CD4-positive, alpha-beta T cell treated with Interleukin-15 for 1 hour (primary cell): Measurements from ENCODE around the gene ROBO1.
"Not testable (repeated sequence)": the region's sequence is repeated elsewhere in the genome, so short reads cannot be mapped to it uniquely, and the experiment has no call there.

Experiments used
- DNase-seq: peaks from one replicate; pipeline ENCODE4 v3.0.0-alpha.2; 2020

Gene ROBO1

GRCh38 chr3:79543218-79543982, 224.4 kb downstream of the ROBO1 start:
- DNase-seq = no peak

GRCh38 chr3:79534727-79535126, 233.1 kb downstream of the ROBO1 start:
- no peak for DNase-seq

GRCh38 chr3:79531566-79532295, 236.1 kb downstream of the ROBO1 start:
- DNase-seq = no peak

- DNase-seq = no peak
These were observed 246.5 kb downstream of the ROBO1 start for GRCh38 chr3:79521221-79521848.

- DNase-seq = no peak
These were observed 249.9 kb downstream of the ROBO1 start for GRCh38 chr3:79517766-79518413.

- no peak for DNase-seq
These were observed 251.0 kb downstream of the ROBO1 start for GRCh38 chr3:79516795-79517194.

GRCh38 chr3:79515072-79515471, 252.7 kb downstream of the ROBO1 start:
- no peak for DNase-seq

- no peak for DNase-seq
These were observed 253.7 kb downstream of the ROBO1 start for GRCh38 chr3:79514069-79514468.

GRCh38 chr3:79506751-79507150, 261.0 kb downstream of the ROBO1 start:
- DNase-seq = no peak

- not testable (repeated sequence) for DNase-seq
These were observed 265.5 kb downstream of the ROBO1 start for GRCh38 chr3:79502216-79502681.

- DNase-seq = no peak
These were observed 270.2 kb downstream of the ROBO1 start for GRCh38 chr3:79497447-79498111.

- no peak for DNase-seq
These were observed 276.7 kb downstream of the ROBO1 start for GRCh38 chr3:79491029-79491641.

GRCh38 chr3:79490165-79491028, 277.4 kb downstream of the ROBO1 start:
- no peak for DNase-seq

- DNase-seq = no peak
These were observed 279.4 kb downstream of the ROBO1 start for GRCh38 chr3:79488407-79488806.

GRCh38 chr3:79480746-79481145, 287.1 kb downstream of the ROBO1 start:
- DNase-seq = no peak

GRCh38 chr3:79478620-79479019, 289.2 kb downstream of the ROBO1 start:
- DNase-seq = no peak

GRCh38 chr3:79477242-79477641, 290.6 kb downstream of the ROBO1 start:
- no peak for DNase-seq

- no peak for DNase-seq
These were observed 293.8 kb downstream of the ROBO1 start for GRCh38 chr3:79473993-79474392.

GRCh38 chr3:79467721-79468120, 300.1 kb downstream of the ROBO1 start:
- DNase-seq = no peak

- DNase-seq = no peak
These were observed 306.5 kb downstream of the ROBO1 start for GRCh38 chr3:79461129-79461792.

GRCh38 chr3:79453600-79453999, 314.2 kb downstream of the ROBO1 start:
- DNase-seq = no peak
